Transverse colon (tissue), 4 donors: ENCODE data around the gene DNAH2.

Experiments used
- POLR2A ChIP-seq: fragments of 450-650 bp; IDR thresholded peaks from one replicate; pipeline ENCODE4 v1.6.1; 2016; ENCODE audit warnings: antibody characterized with exemption, mild to moderate bottlenecking, moderate library complexity
- POLR2AphosphoS5 ChIP-seq, 3 donors: sonication (generic); formaldehyde crosslinking; IDR thresholded peaks; one replicate each; pipeline ENCODE4 v1.6.1; 2016; ENCODE audit warnings: antibody characterized with exemption in 3 of 3
- TF ChIP-seq, protein P1 (sequence below), 5 experiments: fragments of 200-600 bp in 3 of 5; fragments of 450-650 bp in 2 of 5; sonication (generic) in 3 of 5; IDR thresholded peaks; 1 replicate in 2 of 5; 2 replicates in 3 of 5; pipeline ENCODE4 v1.5.1; 2016 to 2017; ENCODE audit warnings: antibody characterized with exemption in 5 of 5, inconsistent platforms in 3 of 5, mild to moderate bottlenecking in 2 of 5, moderate library complexity in 1 of 5

DNA sequence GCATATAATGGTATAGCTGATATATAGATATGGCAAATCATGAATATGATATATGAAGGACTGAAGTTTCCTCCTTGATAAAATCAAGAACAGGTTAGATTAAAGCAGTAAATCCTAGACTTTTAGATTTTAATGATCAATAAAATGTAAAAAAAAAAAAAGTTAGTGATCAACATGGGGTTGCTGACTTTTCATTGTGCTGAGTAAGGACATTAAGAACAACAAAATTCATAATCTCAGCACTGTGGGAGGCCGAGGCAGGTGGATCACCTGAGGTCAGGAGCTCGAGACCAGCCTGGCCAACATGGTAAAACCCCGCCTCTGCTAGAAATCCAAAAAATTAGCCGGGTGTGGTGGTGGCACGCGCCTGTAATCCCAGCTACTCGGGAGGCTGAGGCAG lies 160.7 kb downstream of the DNAH2 start:
- TF ChIP-seq POLR2AphosphoS5 (IDR thresholded peaks at IDR 0.05) (no peak), POLR2A (no peak)
- TF ChIP-seq, protein P1, sequence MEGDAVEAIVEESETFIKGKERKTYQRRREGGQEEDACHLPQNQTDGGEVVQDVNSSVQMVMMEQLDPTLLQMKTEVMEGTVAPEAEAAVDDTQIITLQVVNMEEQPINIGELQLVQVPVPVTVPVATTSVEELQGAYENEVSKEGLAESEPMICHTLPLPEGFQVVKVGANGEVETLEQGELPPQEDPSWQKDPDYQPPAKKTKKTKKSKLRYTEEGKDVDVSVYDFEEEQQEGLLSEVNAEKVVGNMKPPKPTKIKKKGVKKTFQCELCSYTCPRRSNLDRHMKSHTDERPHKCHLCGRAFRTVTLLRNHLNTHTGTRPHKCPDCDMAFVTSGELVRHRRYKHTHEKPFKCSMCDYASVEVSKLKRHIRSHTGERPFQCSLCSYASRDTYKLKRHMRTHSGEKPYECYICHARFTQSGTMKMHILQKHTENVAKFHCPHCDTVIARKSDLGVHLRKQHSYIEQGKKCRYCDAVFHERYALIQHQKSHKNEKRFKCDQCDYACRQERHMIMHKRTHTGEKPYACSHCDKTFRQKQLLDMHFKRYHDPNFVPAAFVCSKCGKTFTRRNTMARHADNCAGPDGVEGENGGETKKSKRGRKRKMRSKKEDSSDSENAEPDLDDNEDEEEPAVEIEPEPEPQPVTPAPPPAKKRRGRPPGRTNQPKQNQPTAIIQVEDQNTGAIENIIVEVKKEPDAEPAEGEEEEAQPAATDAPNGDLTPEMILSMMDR (IDR thresholded peaks at IDR 0.05), result no peak
